Panc1 (cell line): ENCODE measurements around the gene LPAR3.

Experiments used
- CTCF ChIP-seq: fragments of 450-650 bp; IDR thresholded peaks from 2 replicates; pipeline ENCODE4 v1.5.1; 2017; ENCODE audit warnings: mild to moderate bottlenecking
- POLR2AphosphoS5 ChIP-seq: IDR thresholded peaks from 2 replicates; pipeline ENCODE4 v1.6.1; 2012; ENCODE audit warnings: mild to moderate bottlenecking, low read depth, low read length, moderate library complexity
- REST ChIP-seq, 2 experiments: IDR thresholded peaks; 2 replicates each; pipeline ENCODE4 v1.6.1; 2011 to 2012; ENCODE audit warnings: low read depth in 2 of 2, control low read depth in 1 of 2, low read length in 1 of 2, mild to moderate bottlenecking in 1 of 2, moderate library complexity in 1 of 2; ENCODE audit not compliant: insufficient read depth in 1 of 2
- SIN3A ChIP-seq: IDR thresholded peaks from 2 replicates; pipeline ENCODE4 v1.6.1; 2012; ENCODE audit warnings: low read depth, mild to moderate bottlenecking, low read length, moderate library complexity, borderline replicate concordance; ENCODE audit not compliant: insufficient read depth

GRCh38 chr1:84823511-84823910 lies 69.5 kb downstream of the LPAR3 start:
- no peak for TF ChIP-seq CTCF
- no peak for TF ChIP-seq SIN3A
- TF ChIP-seq POLR2AphosphoS5: no peak
- TF ChIP-seq REST (IDR thresholded peaks at IDR 0.05; ENCODE audit: insufficient read depth in 1 of 2, low read depth in 2 of 2, low read length in 1 of 2): no peak
